MCF 10A (cell line): ENCODE data around the gene CYCS. TPM values are rescaled to one million over a fixed set of nuclear protein-coding genes. Genes with fewer than 3 reads are reported as not detected.

Experiments used
- BruUV-seq: library from RNA; stranded (reverse); fragments of 400-500 nt; replicated peaks from 2 replicates; lab custom pipeline; 2021; lab: Mats Ljungman, UMichigan
- CTCF ChIA-PET: fragments of 300-600 bp; sonication (Branson Sonifier 250); formaldehyde crosslinking; extraction: SDS; loops from one replicate; lab custom pipeline; 2021; ENCODE audit warnings: antibody characterized with exemption, inconsistent platforms; lab: Yijun Ruan, JAX
- POLR2A ChIA-PET: fragments of 300-600, 350-650 bp; sonication (Branson Sonifier 250); formaldehyde crosslinking; extraction: SDS; loops from one replicate; lab custom pipeline; 2020; ENCODE audit warnings: antibody characterized with exemption, inconsistent platforms; lab: Yijun Ruan, JAX
- DNase-seq: peaks from one replicate; pipeline ENCODE4 v3.0.0-alpha.2; 2018; ENCODE audit not compliant: unreplicated experiment
- H3K27ac Mint-ChIP-seq: one replicate; pipeline ENCODE4 v1.8.0; 2022; ENCODE audit warnings: mild to moderate bottlenecking, low read depth, mixed read lengths; ENCODE audit not compliant: unreplicated experiment
- H3K27me3 Mint-ChIP-seq: one replicate; pipeline ENCODE4 v1.8.0; 2022; ENCODE audit warnings: mixed read lengths; ENCODE audit not compliant: insufficient read depth, unreplicated experiment
- H3K36me3 Mint-ChIP-seq: one replicate; pipeline ENCODE4 v1.8.0; 2022; ENCODE audit warnings: mild to moderate bottlenecking, moderate library complexity, mixed read lengths; ENCODE audit not compliant: insufficient read depth, unreplicated experiment
- H3K4me1 Mint-ChIP-seq: one replicate; pipeline ENCODE4 v1.8.0; 2022; ENCODE audit warnings: mixed read lengths; ENCODE audit not compliant: insufficient read depth, unreplicated experiment
- H3K4me3 Mint-ChIP-seq: one replicate; pipeline ENCODE4 v1.8.0; 2022; ENCODE audit warnings: mild to moderate bottlenecking, moderate library complexity, mixed read lengths; ENCODE audit not compliant: unreplicated experiment
- H3K9me3 Mint-ChIP-seq: one replicate; pipeline ENCODE4 v1.8.0; 2022; ENCODE audit warnings: mixed read lengths; ENCODE audit not compliant: unreplicated experiment
- CTCF ChIP-seq: fragments of 200-600 bp; IDR thresholded peaks from one replicate; pipeline ENCODE4 v1.8.0; 2022; ENCODE audit warnings: antibody characterized with exemption, mild to moderate bottlenecking; ENCODE audit not compliant: unreplicated experiment
- intact Hi-C: fragments of 100-400 bp; cut with micrococcal nuclease; formaldehyde crosslinking; loops from 2 replicates; pipeline ENCODE4 v1.14.1; 2022
- total RNA-seq: library from RNA; stranded (reverse); gene quantifications from 2 replicates; pipeline ENCODE4 v1.2.3, GENCODE V29; 2022

The CYCS gene
- total RNA-seq, 1 experiment from 2014 or later = 368 TPM

- no peak overlapping the region for H3K4me3 Mint-ChIP-seq
- peaks cover 7% of the 10 kb centered on the region for H3K4me1 Mint-ChIP-seq
- BruUV-seq = no TSS peak
- no peak for DNase-seq
- peaks cover 1% of the 10 kb centered on the region for H3K36me3 Mint-ChIP-seq
- ChIA-PET CTCF (interaction anchor here (1.2 to 8.2 kb wide), 7 partner anchors 7 to 417 kb away, joined by 3 to 186 read pairs (median 11); no protein-coding TSS in a partner anchor), POLR2A (interaction anchor here (0.6 to 0.8 kb wide), 3 partner anchors 15 to 1983 kb away, joined by 3 to 4 read pairs (median 3); no protein-coding TSS in a partner anchor)
- H3K9me3 Mint-ChIP-seq = no peaks in the 10 kb centered on the region
- no peaks in the 10 kb centered on the region for H3K27me3 Mint-ChIP-seq
- no peak overlapping the region for H3K27ac Mint-ChIP-seq
- intact Hi-C loops = loop anchor here (5.0 kb wide), 2 partner anchors 369 to 424 kb away; no protein-coding TSS in a partner anchor
- TF ChIP-seq CTCF = no peak
Observed at GRCh38 chr7:25091176-25091575, 33.9 kb downstream of the CYCS start.

GRCh38 chr7:25090374-25090773 is 34.7 kb downstream of the CYCS start:
- DNase-seq = no peak
- H3K27ac Mint-ChIP-seq = no peak overlapping the region
- TF ChIP-seq CTCF = no peak
- ChIA-PET POLR2A (interaction anchor here (0.7 kb wide), 1 partner anchor 20 kb away, joined by 3 read pairs; no protein-coding TSS in a partner anchor), CTCF (interaction anchor here (1.2 to 8.2 kb wide), 8 partner anchors 8 to 278 kb away, joined by 3 to 186 read pairs (median 8); no protein-coding TSS in a partner anchor)
- no peak overlapping the region for H3K4me3 Mint-ChIP-seq
- no peaks in the 10 kb centered on the region for H3K27me3 Mint-ChIP-seq
- peaks cover 7% of the 10 kb centered on the region for H3K4me1 Mint-ChIP-seq
- intact Hi-C loops = loop anchor here (5.0 kb wide), 2 partner anchors 368 to 423 kb away; no protein-coding TSS in a partner anchor
- peaks cover 6% of the 10 kb centered on the region for H3K36me3 Mint-ChIP-seq
- no TSS peak for BruUV-seq
- no peaks in the 10 kb centered on the region for H3K9me3 Mint-ChIP-seq

- CTCF ChIA-PET = interaction anchor here (3.5 kb wide), 1 partner anchor 11 kb away, joined by 26 read pairs; no protein-coding TSS in a partner anchor
- Mint-ChIP-seq H3K36me3 (peaks cover 6% of the 10 kb centered on the region), H3K4me1 (no peaks in the 10 kb centered on the region), H3K27ac (no peak overlapping the region), H3K27me3 (no peaks in the 10 kb centered on the region), H3K4me3 (no peak overlapping the region), H3K9me3 (no peaks in the 10 kb centered on the region)
- POLR2A ChIA-PET = interaction anchor here (0.5 kb wide), 1 partner anchor 1247 kb away, joined by 4 read pairs; no protein-coding TSS in a partner anchor
- TF ChIP-seq CTCF = no peak
- no peak for DNase-seq
- no TSS peak for BruUV-seq
- intact Hi-C loops = no loop called here
Observed at GRCh38 chr7:25087855-25088254, 37.2 kb downstream of the CYCS start.

GRCh38 chr7:25084821-25085220 is 40.2 kb downstream of the CYCS start:
- ChIA-PET POLR2A (interaction anchor here (0.5 kb wide), 1 partner anchor 102 kb away, joined by 5 read pairs; no protein-coding TSS in a partner anchor), CTCF (interaction anchor here (1.0 to 2.0 kb wide), 3 partner anchors 9 to 272 kb away, joined by 4 to 11 read pairs (median 7); no protein-coding TSS in a partner anchor)

More at GRCh38 chr7:25084821-25085220, 40.2 kb downstream of the CYCS start:
- Mint-ChIP-seq H3K4me3 (no peak overlapping the region), H3K27me3 (no peaks in the 10 kb centered on the region), H3K36me3 (peaks cover 6% of the 10 kb centered on the region), H3K27ac (no peak overlapping the region), H3K4me1 (no peaks in the 10 kb centered on the region), H3K9me3 (no peaks in the 10 kb centered on the region)
- no TSS peak for BruUV-seq
- no peak for TF ChIP-seq CTCF
- no peak for DNase-seq
- intact Hi-C loops = no loop called here
